PC-3 (cell line): ENCODE measurements around the gene KLHL2. TPM values are rescaled to one million over a fixed set of nuclear protein-coding genes. Genes with fewer than 3 reads are reported as not detected.
"Not testable (repeated sequence)": the region's sequence is repeated elsewhere in the genome, so short reads cannot be mapped to it uniquely, and the experiment has no call there.

Experiments used
- ATAC-seq: fragments of 200-7000 bp; cut with Tn5 transposase; 2 replicates; pipeline ENCODE4 v1.9.1; 2020; ENCODE audit warnings: mild to moderate bottlenecking, moderate library complexity
- BruUV-seq: library from RNA; stranded (reverse); fragments of 400-500 nt; replicated peaks from 2 replicates; lab custom pipeline; 2021; lab: Mats Ljungman, UMichigan
- CTCF ChIA-PET: fragments of 300-600 bp; sonication (Branson Sonifier 250); formaldehyde crosslinking; loops from one replicate; lab custom pipeline; 2022; ENCODE audit warnings: antibody characterized with exemption; lab: Charles Lee
- POLR2A ChIA-PET: fragments of 300-600 bp; sonication (Branson Sonifier 250); formaldehyde crosslinking; loops from one replicate; lab custom pipeline; 2022; ENCODE audit warnings: antibody characterized with exemption; ENCODE audit not compliant: unreplicated experiment; lab: Charles Lee
- DNase-seq: peaks from one replicate; pipeline ENCODE4 v3.0.0-alpha.2; 2015
- H2AFZ ChIP-seq: fragments of 300-600 bp; sonication (generic); 2 replicates; pipeline ENCODE4 v1.6.0; 2016; ENCODE audit warnings: antibody characterized with exemption, low read length
- H3F3A ChIP-seq: fragments of 300-600 bp; sonication (generic); one replicate; pipeline ENCODE4 v1.6.0; 2017; ENCODE audit warnings: antibody characterized with exemption, low read length, control low read depth, mild to moderate bottlenecking; ENCODE audit not compliant: unreplicated experiment
- H3K27ac ChIP-seq: fragments of 300-600 bp; sonication (generic); 2 replicates; pipeline ENCODE4 v1.5.1; 2016; ENCODE audit warnings: mild to moderate bottlenecking, low read length
- H3K27me3 ChIP-seq: fragments of 300-600 bp; sonication (generic); 2 replicates; pipeline ENCODE4 v1.6.1; 2016; ENCODE audit warnings: low read length, mixed read lengths
- H3K36me3 ChIP-seq: fragments of 300-600 bp; sonication (generic); 2 replicates; pipeline ENCODE4 v1.6.1; 2016; ENCODE audit warnings: low read depth, mixed run types, low read length, mixed read lengths
- H3K4me1 ChIP-seq: fragments of 300-600 bp; sonication (generic); 2 replicates; pipeline ENCODE4 v1.5.1; 2016; ENCODE audit warnings: low read length; ENCODE audit not compliant: insufficient read depth
- H3K4me2 ChIP-seq: fragments of 300-600 bp; sonication (generic); 2 replicates; pipeline ENCODE4 v1.6.0; 2016; ENCODE audit warnings: low read length
- H3K4me3 ChIP-seq: fragments of 300-600 bp; sonication (generic); 2 replicates; pipeline ENCODE4 v1.5.1; 2016; ENCODE audit warnings: mild to moderate bottlenecking, low read length, mixed read lengths
- H3K79me2 ChIP-seq: fragments of 300-600 bp; sonication (generic); 2 replicates; pipeline ENCODE4 v1.6.1; 2017; ENCODE audit warnings: low read length, mixed read lengths
- H3K9ac ChIP-seq: fragments of 300-600 bp; sonication (generic); 2 replicates; pipeline ENCODE4 v1.6.0; 2016; ENCODE audit warnings: mild to moderate bottlenecking, low read length
- H3K9me2 ChIP-seq: fragments of 300-600 bp; sonication (generic); replicated peaks from 2 replicates; pipeline ENCODE4 v1.6.1; 2016; ENCODE audit warnings: mixed run types, low read length, mixed read lengths
- H3K9me3 ChIP-seq: fragments of 300-600 bp; sonication (generic); 2 replicates; pipeline ENCODE4 v1.6.1; 2016; ENCODE audit warnings: low read length, mixed read lengths
- H4K20me1 ChIP-seq: fragments of 300-600 bp; sonication (generic); 2 replicates; pipeline ENCODE4 v1.6.1; 2016; ENCODE audit warnings: low read length, mixed read lengths
- CTCF ChIP-seq: fragments of 300-600 bp; sonication (generic); conservative IDR thresholded peaks from 2 replicates; pipeline ENCODE4 v1.5.1; 2017; ENCODE audit warnings: antibody characterized with exemption, low read depth, mild to moderate bottlenecking, low read length
- EZH2 ChIP-seq: fragments of 300-600 bp; sonication (generic); IDR thresholded peaks from one replicate; pipeline ENCODE4 v1.6.1; 2017; ENCODE audit warnings: antibody characterized with exemption, mild to moderate bottlenecking, low read length; ENCODE audit not compliant: unreplicated experiment
- EZH2phosphoT487 ChIP-seq: fragments of 300-600 bp; sonication (generic); IDR thresholded peaks from 2 replicates; pipeline ENCODE4 v1.6.1; 2018; ENCODE audit warnings: mild to moderate bottlenecking, antibody characterized with exemption, low read length, borderline replicate concordance
- intact Hi-C: fragments of 100-400 bp; cut with micrococcal nuclease; formaldehyde crosslinking; loops from 2 replicates; pipeline ENCODE4 v1.9.0; 2023
- total RNA-seq: library from RNA; depleted of rRNA; stranded (reverse); fragments of >200 nt; gene quantifications from 2 replicates; pipeline ENCODE4 v1.2.3, GENCODE V29; 2014

The KLHL2 gene
- total RNA-seq, 1 experiment from 2014 or later, result 10.0 TPM

- H3F3A ChIP-seq, H2AFZ ChIP-seq, H3K4me3 ChIP-seq, H4K20me1 ChIP-seq, H3K36me3 ChIP-seq, H3K27me3 ChIP-seq, ATAC-seq, H3K4me2 ChIP-seq, POLR2A ChIA-PET, DNase-seq, BruUV-seq, H3K9me2 ChIP-seq, H3K9me3 ChIP-seq, H3K9ac ChIP-seq, H3K27ac ChIP-seq, CTCF ChIA-PET: not testable (repeated sequence)
- H3K4me1 ChIP-seq, result peaks cover 63% of the 10 kb centered on the region
- peaks cover 84% of the 10 kb centered on the region for H3K79me2 ChIP-seq
- intact Hi-C loops, result loop anchor here (5.0 kb wide), 1 partner anchor 98 kb away; no protein-coding TSS in a partner anchor
Observed at GRCh38 chr4:165213991-165214709, 6.8 kb downstream of the KLHL2 start.

- H3K9ac ChIP-seq, H3K4me2 ChIP-seq, CTCF ChIA-PET, H2AFZ ChIP-seq, H3K27me3 ChIP-seq, BruUV-seq, POLR2A ChIA-PET, H3K9me2 ChIP-seq, H4K20me1 ChIP-seq, H3K4me3 ChIP-seq, H3K36me3 ChIP-seq, intact Hi-C loops, H3K9me3 ChIP-seq, H3F3A ChIP-seq: not testable (repeated sequence)
- Histone ChIP-seq H3K79me2 (peaks cover 74% of the 10 kb centered on the region), H3K27ac (peak overlapping the region; percentile 37; the same call in 1 of the 2 replicates), H3K4me1 (peaks cover 53% of the 10 kb centered on the region)
- DNase-seq (peak; percentile 70), ATAC-seq (peak; percentile 48)
Observed at GRCh38 chr4:165215034-165215751, 7.8 kb downstream of the KLHL2 start.

- intact Hi-C loops, BruUV-seq: not testable (repeated sequence)
- peak; percentile 8 for DNase-seq
Observed at GRCh38 chr4:165215761-165216487, 8.6 kb downstream of the KLHL2 start.

GRCh38 chr4:165217325-165217724 lies 10.0 kb downstream of the KLHL2 start:
- no TSS peak for BruUV-seq
- POLR2A ChIA-PET, result no interaction called here

More at GRCh38 chr4:165215761-165216487, 8.6 kb downstream of the KLHL2 start:
- H3K27ac ChIP-seq, H3K9me2 ChIP-seq, H3K27me3 ChIP-seq, H4K20me1 ChIP-seq, H3K4me2 ChIP-seq, H3K4me3 ChIP-seq, POLR2A ChIA-PET, H3K36me3 ChIP-seq, H2AFZ ChIP-seq, H3K9me3 ChIP-seq, H3F3A ChIP-seq, H3K9ac ChIP-seq, CTCF ChIA-PET, ATAC-seq: not testable (repeated sequence)
- Histone ChIP-seq H3K4me1 (peaks cover 46% of the 10 kb centered on the region), H3K79me2 (peaks cover 67% of the 10 kb centered on the region)

GRCh38 chr4:165221306-165221705 lies 13.9 kb downstream of the KLHL2 start:
- Histone ChIP-seq H3K9ac (peak overlapping the region; percentile 40; the same call in 1 of the 2 replicates), H3K27ac (peak overlapping the region; percentile 94), H3K4me1 (peaks cover 32% of the 10 kb centered on the region), H3K4me2 (peak overlapping the region; percentile 72), H3K79me2 (peaks cover 20% of the 10 kb centered on the region)
- intact Hi-C loops, BruUV-seq, DNase-seq, H3K4me3 ChIP-seq, H3F3A ChIP-seq, ATAC-seq, POLR2A ChIA-PET, H2AFZ ChIP-seq, H4K20me1 ChIP-seq, H3K36me3 ChIP-seq, H3K9me2 ChIP-seq, H3K9me3 ChIP-seq, H3K27me3 ChIP-seq, CTCF ChIA-PET: not testable (repeated sequence)

More at GRCh38 chr4:165217325-165217724, 10.0 kb downstream of the KLHL2 start:
- DNase-seq, result no peak
- Histone ChIP-seq H3K9me2 (no peaks in the 10 kb centered on the region), H3F3A (no peaks in the 10 kb centered on the region), H3K79me2 (peaks cover 54% of the 10 kb centered on the region), H3K9ac (no peak overlapping the region), H3K4me1 (peaks cover 50% of the 10 kb centered on the region), H2AFZ (no peak overlapping the region), H3K9me3 (no peaks in the 10 kb centered on the region), H3K27ac (no peak overlapping the region), H3K4me2 (no peak overlapping the region), H3K36me3 (no peaks in the 10 kb centered on the region), H3K4me3 (no peak overlapping the region), H3K27me3 (no peaks in the 10 kb centered on the region), H4K20me1 (no peaks in the 10 kb centered on the region)
- TF ChIP-seq CTCF (no peak), EZH2phosphoT487 (no peak), EZH2 (no peak)
- CTCF ChIA-PET, result no interaction called here
- intact Hi-C loops, result no loop called here
- no peak for ATAC-seq
